GM21619 (cell line): ENCODE measurements around the gene TRIM69.
"Not testable (repeated sequence)": the region's sequence is repeated elsewhere in the genome, so short reads cannot be mapped to it uniquely, and the experiment has no call there.

Experiments used
- ATAC-seq: cut with Tn5 transposase; IDR thresholded peaks from one replicate; pipeline ENCODE4 v1.9.1; 2021; ENCODE audit not compliant: unreplicated experiment

TRIM69 gene, protein sequence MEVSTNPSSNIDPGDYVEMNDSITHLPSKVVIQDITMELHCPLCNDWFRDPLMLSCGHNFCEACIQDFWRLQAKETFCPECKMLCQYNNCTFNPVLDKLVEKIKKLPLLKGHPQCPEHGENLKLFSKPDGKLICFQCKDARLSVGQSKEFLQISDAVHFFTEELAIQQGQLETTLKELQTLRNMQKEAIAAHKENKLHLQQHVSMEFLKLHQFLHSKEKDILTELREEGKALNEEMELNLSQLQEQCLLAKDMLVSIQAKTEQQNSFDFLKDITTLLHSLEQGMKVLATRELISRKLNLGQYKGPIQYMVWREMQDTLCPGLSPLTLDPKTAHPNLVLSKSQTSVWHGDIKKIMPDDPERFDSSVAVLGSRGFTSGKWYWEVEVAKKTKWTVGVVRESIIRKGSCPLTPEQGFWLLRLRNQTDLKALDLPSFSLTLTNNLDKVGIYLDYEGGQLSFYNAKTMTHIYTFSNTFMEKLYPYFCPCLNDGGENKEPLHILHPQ

DNA sequence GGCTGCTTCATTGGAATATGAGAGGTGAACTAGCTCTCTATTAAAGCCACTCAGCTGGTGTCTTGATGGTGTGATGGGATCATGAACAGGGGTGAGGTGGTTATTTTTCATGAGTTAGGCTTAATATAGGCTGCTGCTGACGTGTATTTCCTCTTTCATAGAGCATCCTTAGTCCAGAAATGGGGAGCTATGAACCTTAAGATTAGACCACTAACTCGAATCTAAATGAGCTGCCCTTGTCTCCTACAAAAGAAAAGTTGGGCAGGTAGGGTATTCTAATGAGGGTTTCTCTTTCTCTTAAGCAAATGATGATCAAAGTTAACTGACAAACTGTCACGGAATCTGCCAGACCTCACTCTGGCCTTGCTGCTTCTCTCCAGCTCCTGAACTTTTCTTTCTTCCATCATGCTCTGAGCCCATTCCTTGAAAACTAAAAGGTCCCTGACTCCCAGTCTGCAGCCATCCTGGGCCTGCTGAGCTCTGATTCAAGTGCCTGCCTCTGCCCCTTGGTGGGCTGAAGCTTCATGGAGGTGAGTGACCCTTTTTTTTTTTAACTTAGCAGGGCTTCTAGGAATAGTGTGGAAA lies at the start of gene TRIM69:
Gene TRIM69 (plus strand): TSS at position 348 of the 585 bp plus-strand sequence. CDS start 177 bp downstream, at position 525.
- no peak for ATAC-seq

DNA sequence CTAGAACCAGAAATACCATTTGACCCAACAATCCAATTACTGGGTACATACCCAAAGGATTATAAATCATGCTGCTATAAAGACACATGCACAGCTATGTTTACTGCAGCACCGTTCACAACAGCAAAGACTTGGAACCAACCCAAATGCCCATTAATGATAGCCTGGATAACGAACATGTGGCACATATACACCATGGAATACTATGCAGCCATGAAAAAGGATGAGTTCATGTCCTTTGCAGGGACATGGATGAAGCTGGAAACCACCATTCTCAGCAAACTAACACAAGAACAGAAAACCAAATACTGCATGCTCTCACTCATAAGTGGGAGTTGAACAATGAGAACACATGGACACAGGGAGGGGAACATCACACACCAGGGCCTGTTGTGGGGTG lies 47.0 kb upstream of the TRIM69 start:
- not testable (repeated sequence) for ATAC-seq

DNA sequence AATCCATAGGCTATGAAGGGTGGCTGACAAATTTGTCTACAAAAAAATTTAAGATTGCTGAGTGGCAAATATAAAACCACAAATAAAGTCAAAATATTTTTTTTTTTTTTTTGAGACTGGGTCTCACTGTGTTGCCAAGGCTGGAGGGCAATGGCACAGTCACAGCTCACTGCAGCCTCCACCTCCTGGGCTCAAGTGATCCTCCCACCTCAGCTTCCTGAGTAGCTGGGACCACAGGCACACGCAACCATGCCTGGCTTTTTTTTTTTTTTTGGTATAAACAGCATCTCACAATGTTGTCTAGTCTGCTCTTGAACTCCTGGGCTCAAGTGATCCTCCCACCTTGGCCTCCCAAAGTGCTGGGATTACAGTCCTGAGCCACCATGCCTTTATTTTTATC lies 46.1 kb upstream of the TRIM69 start:
- not testable (repeated sequence) for ATAC-seq

DNA sequence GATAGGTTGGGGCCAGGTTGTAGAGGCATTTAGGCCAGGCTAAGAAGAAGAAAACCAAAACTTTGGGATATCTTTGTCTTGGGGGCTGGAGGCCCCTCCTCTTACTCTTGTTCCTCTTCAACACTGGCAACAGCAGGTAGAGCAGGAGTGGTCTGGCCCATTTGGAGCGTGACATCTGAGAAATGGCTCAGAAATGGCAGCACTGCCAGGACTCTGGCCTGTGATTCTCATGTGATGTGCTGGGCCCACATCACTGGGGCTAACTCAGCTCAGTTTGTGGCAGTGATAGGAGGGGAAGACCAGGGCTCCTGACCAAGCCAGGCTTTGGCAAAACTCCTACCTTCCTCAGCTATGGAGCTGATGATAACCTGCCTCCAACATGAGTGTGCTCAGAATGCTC lies 43.7 kb upstream of the TRIM69 start:
- no peak for ATAC-seq

DNA sequence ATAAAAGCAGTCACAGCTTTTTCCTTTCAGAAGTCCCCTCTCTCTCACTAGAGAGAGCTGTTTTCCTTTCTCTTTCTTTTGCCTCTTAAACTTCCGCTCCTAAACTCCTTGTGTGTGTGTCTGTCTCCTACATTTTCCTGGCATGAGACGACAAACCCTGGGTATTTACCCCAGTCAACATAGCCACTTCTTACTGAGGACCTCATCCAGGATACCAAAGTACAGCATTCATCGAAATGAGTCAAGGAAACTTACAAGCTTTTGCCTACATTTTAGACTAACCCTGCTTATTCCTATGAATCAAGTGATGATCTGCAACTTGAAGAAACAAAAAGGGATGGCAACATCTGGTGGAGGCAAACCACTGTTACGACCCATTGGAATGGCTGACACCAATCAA lies 41.9 kb upstream of the TRIM69 start:
- no peak for ATAC-seq

DNA sequence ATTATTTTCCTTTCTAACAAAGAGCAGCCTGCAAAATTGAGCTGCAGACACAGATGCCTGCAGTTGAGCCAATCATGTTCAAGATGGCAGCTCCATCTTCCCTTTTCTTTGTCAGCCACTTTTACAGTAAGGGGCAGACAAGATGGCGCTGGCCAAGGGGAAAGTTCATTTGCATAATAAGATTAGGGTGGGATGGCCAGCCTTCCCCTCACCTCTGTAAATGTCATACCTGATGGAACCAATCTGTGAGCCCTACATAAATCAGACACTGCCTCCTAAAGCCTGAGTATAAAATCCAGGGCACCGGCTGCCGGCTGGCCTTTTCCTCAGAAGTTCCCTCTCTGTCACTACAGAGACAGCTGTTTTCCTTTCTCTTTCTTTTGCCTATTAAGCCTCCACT lies 41.0 kb upstream of the TRIM69 start:
- ATAC-seq: no peak

DNA sequence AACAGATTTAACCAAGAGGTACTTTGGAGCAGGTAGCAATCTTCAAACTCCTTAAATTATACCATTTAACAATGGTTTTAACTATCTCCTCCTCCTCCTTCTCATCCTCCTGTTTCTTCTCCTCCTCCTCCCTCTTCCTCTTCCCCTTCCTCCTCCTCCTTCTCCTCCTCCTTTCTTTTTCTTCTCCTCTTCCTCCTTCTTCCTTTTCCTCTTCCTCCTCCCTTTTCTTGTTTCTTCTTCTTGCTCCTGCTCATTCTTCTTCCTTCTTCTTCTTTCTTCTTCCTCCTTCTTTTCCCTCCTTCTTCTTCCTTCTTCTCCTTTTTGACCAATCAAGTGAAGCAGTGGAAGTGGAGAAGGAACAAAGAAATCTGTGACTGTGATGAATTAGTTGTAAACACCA lies 39.3 kb upstream of the TRIM69 start:
- ATAC-seq: no peak

DNA sequence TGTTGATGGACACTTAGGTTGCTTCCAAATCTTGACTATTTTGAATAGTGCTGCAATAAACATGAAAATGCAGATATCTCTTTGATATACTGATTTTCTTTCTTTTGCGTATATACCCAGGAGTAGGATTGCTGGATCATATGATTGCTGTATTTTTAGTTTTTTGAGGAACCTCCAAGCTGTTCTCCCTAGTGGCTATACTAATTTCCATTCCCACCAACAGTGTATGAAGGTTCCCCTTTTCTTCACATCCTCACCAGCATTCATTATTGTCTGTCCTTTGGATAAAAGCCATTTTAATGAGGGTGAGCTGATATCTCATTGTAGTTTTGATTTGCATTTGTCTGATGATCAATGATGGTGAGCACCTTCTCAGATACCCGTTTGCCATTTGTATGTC lies 37.7 kb upstream of the TRIM69 start:
- no peak for ATAC-seq

DNA sequence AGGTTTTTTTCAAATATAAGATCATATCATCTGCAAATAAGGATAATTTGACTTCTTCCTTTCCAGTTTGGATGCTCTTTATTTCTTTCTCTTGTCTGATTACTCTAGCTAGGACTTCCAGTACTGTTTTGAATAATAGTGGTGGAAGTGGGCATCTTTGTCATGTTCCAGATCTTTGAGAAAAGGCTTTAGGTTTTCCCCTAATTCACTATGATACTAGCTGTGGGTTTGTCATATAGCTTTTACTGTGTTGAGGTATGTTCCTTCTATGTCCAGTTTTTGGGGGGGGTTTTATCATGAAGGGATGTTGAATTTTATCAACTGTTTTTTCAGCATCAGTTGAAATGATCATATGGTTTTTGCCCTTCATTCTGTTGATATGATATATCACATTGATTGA lies 35.7 kb upstream of the TRIM69 start:
- ATAC-seq: not testable (repeated sequence)

DNA sequence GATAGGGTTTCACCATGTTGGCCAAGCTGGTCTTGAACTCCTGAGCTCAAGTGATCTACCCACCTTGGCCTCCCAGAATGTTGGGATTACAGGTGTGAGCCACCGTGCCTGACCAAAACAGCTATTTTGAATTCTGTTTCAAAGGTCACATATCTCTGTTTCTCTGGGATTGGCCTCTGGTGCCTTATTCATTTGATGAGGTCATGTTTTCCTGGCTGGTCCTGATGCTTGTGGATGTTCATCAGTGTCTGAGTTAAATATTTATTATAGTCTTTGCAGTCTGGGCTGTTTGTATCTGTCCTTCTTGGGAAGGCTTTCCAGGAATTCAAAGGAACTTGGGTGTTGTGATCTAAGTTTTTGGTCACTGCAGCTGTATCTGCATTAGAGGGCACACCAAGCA lies 30.3 kb upstream of the TRIM69 start:
- ATAC-seq: no peak

DNA sequence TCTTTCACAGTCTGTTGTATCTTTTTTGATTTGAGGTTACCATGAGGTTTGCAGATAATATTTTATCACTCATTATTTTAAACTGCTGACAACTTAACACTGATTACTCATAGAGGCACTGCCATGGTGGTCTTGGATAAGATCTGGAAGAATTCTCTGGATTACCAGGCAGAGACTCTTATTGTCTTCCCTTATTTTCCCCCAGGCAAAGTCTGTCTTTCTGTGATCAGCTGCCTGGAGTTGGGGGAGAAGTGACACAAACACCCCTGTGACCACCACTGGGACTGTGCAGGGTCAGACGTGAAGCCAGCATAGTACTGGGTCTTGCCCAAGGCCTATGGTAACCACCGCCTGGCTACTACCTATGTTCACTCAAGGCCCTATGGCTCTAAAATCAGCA lies 29.9 kb upstream of the TRIM69 start:
- no peak for ATAC-seq

DNA sequence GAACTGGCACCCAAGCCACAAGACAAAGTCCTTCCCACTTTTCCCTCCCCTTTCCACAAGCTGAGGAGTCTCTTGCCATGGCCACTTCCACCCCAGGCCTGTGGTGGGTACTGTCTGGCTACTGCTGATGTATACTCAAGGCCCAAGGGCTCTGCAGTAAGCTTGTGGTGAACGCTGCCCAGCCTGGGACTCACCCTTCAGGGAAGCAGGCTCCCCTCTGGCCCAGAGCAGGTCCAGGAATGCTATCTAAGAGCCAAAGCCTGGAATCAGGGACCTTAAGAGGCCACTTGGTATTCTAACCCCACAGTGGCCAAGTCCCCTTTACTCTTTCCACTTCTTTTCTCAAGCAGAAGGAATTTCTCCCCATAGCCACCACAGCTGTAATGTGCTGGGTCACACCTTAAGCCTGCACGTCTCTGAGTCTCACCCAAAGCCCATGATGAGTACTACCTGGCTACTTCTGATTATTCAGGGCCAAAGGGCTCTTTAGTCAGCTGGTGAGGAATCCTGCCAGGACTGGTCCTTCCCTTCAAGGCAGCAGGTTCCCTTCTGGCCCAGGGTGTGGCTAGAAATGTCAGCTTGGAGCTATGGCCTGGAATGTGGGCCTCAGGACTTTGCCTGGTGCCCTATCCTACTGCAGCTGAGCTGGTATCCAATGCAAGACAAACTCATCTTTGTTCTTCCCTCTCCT lies 29.2 kb upstream of the TRIM69 start:
- ATAC-seq: no peak

DNA sequence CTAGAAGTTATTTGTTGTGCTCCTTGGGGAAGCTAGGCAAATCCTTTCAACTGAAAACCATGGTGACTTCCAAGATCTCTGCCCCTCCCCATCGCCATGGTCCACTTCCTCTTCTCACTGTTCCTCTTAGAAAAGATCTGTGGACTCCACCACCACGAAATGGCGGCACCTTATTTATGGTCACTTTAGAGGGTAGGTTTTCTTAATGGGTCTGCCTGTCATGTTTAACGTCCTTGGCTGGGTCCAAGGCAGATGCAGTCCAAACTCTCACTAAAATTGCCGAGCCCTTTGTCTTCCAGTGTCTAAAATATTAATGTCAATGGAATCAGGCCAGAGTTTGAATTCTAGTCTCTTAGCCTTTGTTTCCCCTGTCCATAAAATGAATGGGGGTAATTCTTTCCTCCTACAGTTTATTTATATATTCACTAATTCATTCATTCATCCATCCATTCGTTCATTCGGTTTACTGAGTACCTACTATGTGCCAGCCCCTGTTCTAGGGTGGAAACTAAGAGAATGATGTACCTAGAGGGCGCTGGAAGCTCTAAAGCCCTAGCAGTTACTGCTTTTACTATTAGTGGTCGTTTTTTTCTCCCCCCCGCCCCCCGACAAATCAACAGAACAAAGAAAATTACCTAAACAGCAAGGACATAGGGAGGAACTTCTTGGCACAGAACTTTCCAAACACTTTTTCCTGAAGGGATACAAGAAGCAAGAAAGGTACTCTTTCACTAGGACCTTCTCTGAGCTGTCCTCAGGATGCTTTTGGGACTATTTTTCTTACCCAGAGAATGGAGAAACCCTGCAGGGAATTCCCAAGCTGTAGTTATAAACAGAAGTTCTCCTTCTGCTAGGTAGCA lies 25.9 kb upstream of the TRIM69 start:
- no peak for ATAC-seq

DNA sequence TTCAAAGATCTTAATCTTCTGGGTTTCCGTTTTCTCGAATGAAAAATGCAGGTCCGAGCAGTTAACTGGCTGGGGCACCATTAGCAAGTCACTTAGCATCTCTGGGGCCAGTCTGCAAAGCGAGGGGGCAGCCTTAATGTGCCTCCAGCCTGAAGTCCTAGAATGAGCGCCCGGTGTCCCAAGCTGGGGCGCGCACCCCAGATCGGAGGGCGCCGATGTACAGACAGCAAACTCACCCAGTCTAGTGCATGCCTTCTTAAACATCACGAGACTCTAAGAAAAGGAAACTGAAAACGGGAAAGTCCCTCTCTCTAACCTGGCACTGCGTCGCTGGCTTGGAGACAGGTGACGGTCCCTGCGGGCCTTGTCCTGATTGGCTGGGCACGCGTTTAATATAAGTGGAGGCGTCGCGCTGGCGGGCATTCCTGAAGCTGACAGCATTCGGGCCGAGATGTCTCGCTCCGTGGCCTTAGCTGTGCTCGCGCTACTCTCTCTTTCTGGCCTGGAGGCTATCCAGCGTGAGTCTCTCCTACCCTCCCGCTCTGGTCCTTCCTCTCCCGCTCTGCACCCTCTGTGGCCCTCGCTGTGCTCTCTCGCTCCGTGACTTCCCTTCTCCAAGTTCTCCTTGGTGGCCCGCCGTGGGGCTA lies 25.1 kb upstream of the TRIM69 start, which contains the start of the genes B2M and PATL2:
Gene B2M (plus strand): TSS at position 422 of the 647 bp plus-strand sequence. CDS start 30 bp downstream, at position 452.
Gene PATL2 (minus strand): TSS at position 228 of the 647 bp plus-strand sequence. CDS start 34,833 bp downstream, outside the sequence.
- ATAC-seq: peak; percentile 76

DNA sequence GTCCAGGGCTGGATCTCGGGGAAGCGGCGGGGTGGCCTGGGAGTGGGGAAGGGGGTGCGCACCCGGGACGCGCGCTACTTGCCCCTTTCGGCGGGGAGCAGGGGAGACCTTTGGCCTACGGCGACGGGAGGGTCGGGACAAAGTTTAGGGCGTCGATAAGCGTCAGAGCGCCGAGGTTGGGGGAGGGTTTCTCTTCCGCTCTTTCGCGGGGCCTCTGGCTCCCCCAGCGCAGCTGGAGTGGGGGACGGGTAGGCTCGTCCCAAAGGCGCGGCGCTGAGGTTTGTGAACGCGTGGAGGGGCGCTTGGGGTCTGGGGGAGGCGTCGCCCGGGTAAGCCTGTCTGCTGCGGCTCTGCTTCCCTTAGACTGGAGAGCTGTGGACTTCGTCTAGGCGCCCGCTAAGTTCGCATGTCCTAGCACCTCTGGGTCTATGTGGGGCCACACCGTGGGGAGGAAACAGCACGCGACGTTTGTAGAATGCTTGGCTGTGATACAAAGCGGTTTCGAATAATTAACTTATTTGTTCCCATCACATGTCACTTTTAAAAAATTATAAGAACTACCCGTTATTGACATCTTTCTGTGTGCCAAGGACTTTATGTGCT lies 24.5 kb upstream of the TRIM69 start:
- ATAC-seq: peak; percentile 15

DNA sequence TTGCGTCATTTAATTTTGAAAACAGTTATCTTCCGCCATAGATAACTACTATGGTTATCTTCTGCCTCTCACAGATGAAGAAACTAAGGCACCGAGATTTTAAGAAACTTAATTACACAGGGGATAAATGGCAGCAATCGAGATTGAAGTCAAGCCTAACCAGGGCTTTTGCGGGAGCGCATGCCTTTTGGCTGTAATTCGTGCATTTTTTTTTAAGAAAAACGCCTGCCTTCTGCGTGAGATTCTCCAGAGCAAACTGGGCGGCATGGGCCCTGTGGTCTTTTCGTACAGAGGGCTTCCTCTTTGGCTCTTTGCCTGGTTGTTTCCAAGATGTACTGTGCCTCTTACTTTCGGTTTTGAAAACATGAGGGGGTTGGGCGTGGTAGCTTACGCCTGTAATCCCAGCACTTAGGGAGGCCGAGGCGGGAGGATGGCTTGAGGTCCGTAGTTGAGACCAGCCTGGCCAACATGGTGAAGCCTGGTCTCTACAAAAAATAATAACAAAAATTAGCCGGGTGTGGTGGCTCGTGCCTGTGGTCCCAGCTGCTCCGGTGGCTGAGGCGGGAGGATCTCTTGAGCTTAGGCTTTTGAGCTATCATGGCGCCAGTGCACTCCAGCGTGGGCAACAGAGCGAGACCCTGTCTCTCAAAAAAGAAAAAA lies 23.9 kb upstream of the TRIM69 start:
- no peak for ATAC-seq

DNA sequence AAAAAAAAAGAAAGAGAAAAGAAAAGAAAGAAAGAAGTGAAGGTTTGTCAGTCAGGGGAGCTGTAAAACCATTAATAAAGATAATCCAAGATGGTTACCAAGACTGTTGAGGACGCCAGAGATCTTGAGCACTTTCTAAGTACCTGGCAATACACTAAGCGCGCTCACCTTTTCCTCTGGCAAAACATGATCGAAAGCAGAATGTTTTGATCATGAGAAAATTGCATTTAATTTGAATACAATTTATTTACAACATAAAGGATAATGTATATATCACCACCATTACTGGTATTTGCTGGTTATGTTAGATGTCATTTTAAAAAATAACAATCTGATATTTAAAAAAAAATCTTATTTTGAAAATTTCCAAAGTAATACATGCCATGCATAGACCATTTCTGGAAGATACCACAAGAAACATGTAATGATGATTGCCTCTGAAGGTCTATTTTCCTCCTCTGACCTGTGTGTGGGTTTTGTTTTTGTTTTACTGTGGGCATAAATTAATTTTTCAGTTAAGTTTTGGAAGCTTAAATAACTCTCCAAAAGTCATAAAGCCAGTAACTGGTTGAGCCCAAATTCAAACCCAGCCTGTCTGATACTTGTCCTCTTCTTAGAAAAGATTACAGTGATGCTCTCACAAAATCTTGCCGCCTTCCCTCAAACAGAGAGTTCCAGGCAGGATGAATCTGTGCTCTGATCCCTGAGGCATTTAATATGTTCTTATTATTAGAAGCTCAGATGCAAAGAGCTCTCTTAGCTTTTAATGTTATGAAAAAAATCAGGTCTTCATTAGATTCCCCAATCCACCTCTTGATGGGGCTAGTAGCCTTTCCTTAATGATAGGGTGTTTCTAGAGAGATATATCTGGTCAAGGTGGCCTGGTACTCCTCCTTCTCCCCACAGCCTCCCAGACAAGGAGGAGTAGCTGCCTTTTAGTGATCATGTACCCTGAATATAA lies 23.0 kb upstream of the TRIM69 start:
- ATAC-seq: no peak

DNA sequence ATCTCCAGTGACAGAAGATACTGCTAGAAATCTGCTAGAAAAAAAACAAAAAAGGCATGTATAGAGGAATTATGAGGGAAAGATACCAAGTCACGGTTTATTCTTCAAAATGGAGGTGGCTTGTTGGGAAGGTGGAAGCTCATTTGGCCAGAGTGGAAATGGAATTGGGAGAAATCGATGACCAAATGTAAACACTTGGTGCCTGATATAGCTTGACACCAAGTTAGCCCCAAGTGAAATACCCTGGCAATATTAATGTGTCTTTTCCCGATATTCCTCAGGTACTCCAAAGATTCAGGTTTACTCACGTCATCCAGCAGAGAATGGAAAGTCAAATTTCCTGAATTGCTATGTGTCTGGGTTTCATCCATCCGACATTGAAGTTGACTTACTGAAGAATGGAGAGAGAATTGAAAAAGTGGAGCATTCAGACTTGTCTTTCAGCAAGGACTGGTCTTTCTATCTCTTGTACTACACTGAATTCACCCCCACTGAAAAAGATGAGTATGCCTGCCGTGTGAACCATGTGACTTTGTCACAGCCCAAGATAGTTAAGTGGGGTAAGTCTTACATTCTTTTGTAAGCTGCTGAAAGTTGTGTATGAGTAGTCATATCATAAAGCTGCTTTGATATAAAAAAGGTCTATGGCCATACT lies 21.1 kb upstream of the TRIM69 start:
- no peak for ATAC-seq
